H1 (cell line): ENCODE measurements around the gene RCAN2. TPM values are rescaled to one million over a fixed set of nuclear protein-coding genes. Genes with fewer than 3 reads are reported as not detected.

ENCODE experiments used
- CTCF ChIA-PET: fragments of 300-600 bp; sonication (Branson Sonifier 250); formaldehyde crosslinking; loops from one replicate; lab custom pipeline; 2021; ENCODE audit not compliant: partially characterized antibody; lab: Charles Lee
- POLR2A ChIA-PET: fragments of 300-600 bp; sonication (Branson Sonifier 250); formaldehyde crosslinking; loops from one replicate; lab custom pipeline; 2021; ENCODE audit warnings: inconsistent platforms; ENCODE audit not compliant: partially characterized antibody; lab: Charles Lee
- DNase-seq, 2 experiments: peaks; one replicate each; pipeline versions ENCODE4 v3.0.0 to v3.0.0-alpha.2; 2010 to 2022; ENCODE audit warnings: low spot score in 2 of 2, low read depth in 1 of 2, mixed read lengths in 1 of 2
- FAIRE-seq: peaks from 2 replicates; lab custom pipeline; 2011; peaks lifted over from hg19 to GRCh38; lab: Jason Lieb, UNC
- H2AFZ ChIP-seq: 2 replicates; pipeline ENCODE4 v1.8.1; 2012; ENCODE audit warnings: low read length, inconsistent platforms
- H2AK5ac ChIP-seq: 2 replicates; pipeline ENCODE4 v1.6.1; 2013; ENCODE audit warnings: low read depth, low read length
- H2BK120ac ChIP-seq: replicated peaks from 2 replicates; pipeline ENCODE3; 2013; ENCODE audit warnings: low read depth, low read length, inconsistent platforms
- H2BK12ac ChIP-seq: 2 replicates; pipeline ENCODE4 v1.6.1; 2013; ENCODE audit warnings: low read depth, low read length
- H2BK15ac ChIP-seq: 2 replicates; pipeline ENCODE4 v1.6.1; 2013; ENCODE audit warnings: low read length
- H2BK20ac ChIP-seq: 2 replicates; pipeline ENCODE4 v1.6.1; 2013; ENCODE audit warnings: low read length
- H2BK5ac ChIP-seq: 2 replicates; pipeline ENCODE4 v1.6.1; 2013; ENCODE audit warnings: low read depth, low read length
- H3K14ac ChIP-seq: 2 replicates; pipeline ENCODE4 v1.6.1; 2013; ENCODE audit warnings: inconsistent platforms; ENCODE audit not compliant: insufficient read length
- H3K18ac ChIP-seq: 2 replicates; pipeline ENCODE4 v1.6.1; 2013; ENCODE audit warnings: low read length; ENCODE audit errors: extremely low read depth
- H3K23ac ChIP-seq: 2 replicates; pipeline ENCODE4 v1.6.1; 2013; ENCODE audit warnings: inconsistent platforms; ENCODE audit not compliant: insufficient read length
- H3K23me2 ChIP-seq: 2 replicates; pipeline ENCODE4 v1.6.1; 2013; ENCODE audit warnings: low read depth, low read length
- H3K27ac ChIP-seq: 2 replicates; pipeline ENCODE4 v1.6.1; 2011; ENCODE audit warnings: low read depth, low read length, inconsistent platforms
- H3K27me3 ChIP-seq, 4 experiments: replicated peaks in 1 of 4; 1 replicate in 1 of 4; 2 replicates in 3 of 4; pipeline versions ENCODE4 v1.6.1 to v1.8.1; 2011 to 2013; ENCODE audit warnings: low read length in 3 of 4, mild to moderate bottlenecking in 3 of 4, inconsistent platforms in 2 of 4, mixed read lengths in 2 of 4, moderate library complexity in 1 of 4; ENCODE audit not compliant: control insufficient read depth in 3 of 4, insufficient read depth in 3 of 4; ENCODE audit errors: extremely low read depth in 1 of 4
- H3K36me3 ChIP-seq, 4 experiments: 2 replicates each; pipeline versions ENCODE4 v1.6.1 to v1.8.1; 2011 to 2013; ENCODE audit warnings: mild to moderate bottlenecking in 4 of 4, low read length in 3 of 4, moderate library complexity in 2 of 4, control low read depth in 1 of 4, inconsistent platforms in 1 of 4; ENCODE audit not compliant: insufficient read depth in 4 of 4, control insufficient read depth in 2 of 4
- H3K4ac ChIP-seq: replicated peaks from 2 replicates; pipeline ENCODE3; 2013; ENCODE audit warnings: low read length, low read depth, mixed read lengths, inconsistent platforms; ENCODE audit not compliant: insufficient read length
- H3K4me1 ChIP-seq, 4 experiments: replicated peaks in 1 of 4; 1 replicate in 1 of 4; 2 replicates in 3 of 4; pipeline versions ENCODE4 v1.6.1 to v1.8.1; 2011 to 2013; ENCODE audit warnings: low read length in 3 of 4, inconsistent platforms in 2 of 4, mixed read lengths in 1 of 4; ENCODE audit not compliant: insufficient read depth in 4 of 4, control insufficient read depth in 3 of 4
- H3K4me2 ChIP-seq, 2 experiments: 2 replicates each; pipeline versions ENCODE4 v1.6.1 to v1.8.1; 2011 to 2013; ENCODE audit warnings: low read depth in 2 of 2, low read length in 2 of 2, control low read depth in 1 of 2, inconsistent platforms in 1 of 2, mild to moderate bottlenecking in 1 of 2; ENCODE audit not compliant: insufficient read depth in 1 of 2
- H3K4me3 ChIP-seq, 4 experiments: fragments of 200-600, 300-600 bp in 1 of 4; sonication (generic), shearing (Covaris generic), sonication (Bioruptor Twin) in 1 of 4; 2 replicates each; pipeline versions ENCODE4 v1.5.1 to v1.8.1; 2011 to 2016; ENCODE audit warnings: low read length in 4 of 4, low read depth in 3 of 4, control low read depth in 2 of 4, inconsistent platforms in 2 of 4, mild to moderate bottlenecking in 2 of 4, mixed read lengths in 1 of 4, moderate library complexity in 1 of 4; ENCODE audit not compliant: insufficient read depth in 2 of 4; ENCODE audit errors: extremely low read depth in 1 of 4
- H3K56ac ChIP-seq: replicated peaks from 2 replicates; pipeline ENCODE3; 2013; ENCODE audit warnings: low read depth, mild to moderate bottlenecking, mixed read lengths, low read length, inconsistent platforms; ENCODE audit not compliant: insufficient read length
- H3K79me1 ChIP-seq: 2 replicates; pipeline ENCODE4 v1.6.1; 2013; ENCODE audit warnings: low read depth, low read length, control low read depth
- H3K79me2 ChIP-seq, 2 experiments: 2 replicates each; pipeline versions ENCODE4 v1.6.1 to v1.8.1; 2012 to 2013; ENCODE audit warnings: low read length in 2 of 2, mild to moderate bottlenecking in 2 of 2, inconsistent platforms in 1 of 2; ENCODE audit not compliant: insufficient read depth in 2 of 2, control insufficient read depth in 1 of 2
- H3K9ac ChIP-seq, 4 experiments: replicated peaks in 1 of 4; 1 replicate in 1 of 4; 2 replicates in 3 of 4; pipeline versions ENCODE4 v1.6.1 to v1.8.1; 2011 to 2013; ENCODE audit warnings: low read depth in 3 of 4, low read length in 3 of 4, control low read depth in 2 of 4, mild to moderate bottlenecking in 2 of 4, moderate library complexity in 2 of 4, inconsistent platforms in 1 of 4; ENCODE audit errors: extremely low read depth in 1 of 4
- H3K9me3 ChIP-seq, 2 experiments: 2 replicates each; pipeline versions ENCODE4 v1.6.1 to v1.8.1; 2012 to 2013; ENCODE audit warnings: mild to moderate bottlenecking in 2 of 2, moderate library complexity in 2 of 2, control low read depth in 1 of 2, inconsistent platforms in 1 of 2, low read depth in 1 of 2, low read length in 1 of 2, mixed read lengths in 1 of 2; ENCODE audit not compliant: insufficient read depth in 2 of 2
- H4K20me1 ChIP-seq, 2 experiments: replicated peaks in 1 of 2; 2 replicates each; pipeline versions ENCODE3 to v1.8.1; 2011 to 2013; ENCODE audit warnings: inconsistent platforms in 2 of 2, low read length in 2 of 2, mild to moderate bottlenecking in 1 of 2; ENCODE audit not compliant: insufficient read depth in 2 of 2, control insufficient read depth in 1 of 2
- H4K5ac ChIP-seq: 2 replicates; pipeline ENCODE4 v1.6.1; 2013; ENCODE audit warnings: low read length, low read depth, mixed read lengths, inconsistent platforms; ENCODE audit not compliant: insufficient read length
- H4K8ac ChIP-seq: 2 replicates; pipeline ENCODE4 v1.8.0; 2013; ENCODE audit warnings: mild to moderate bottlenecking, moderate library complexity, low read length, inconsistent platforms; ENCODE audit not compliant: insufficient read depth; ENCODE audit errors: extremely low read depth
- H4K91ac ChIP-seq: replicated peaks from 2 replicates; pipeline ENCODE3; 2013; ENCODE audit warnings: low read length, mixed read lengths, inconsistent platforms; ENCODE audit not compliant: insufficient read length
- BRCA1 ChIP-seq: IDR thresholded peaks from 2 replicates; pipeline ENCODE4 v1.6.1; 2012; ENCODE audit warnings: low read depth, low read length, improper control_type of control experiment
- CBX5 ChIP-seq: fragments of 300-800, 300-1000 bp; sonication (generic); IDR thresholded peaks from 2 replicates; pipeline ENCODE4 v1.7.1; 2016; ENCODE audit warnings: antibody characterized with exemption, low read length, low read depth
- CHD2 ChIP-seq: IDR thresholded peaks from 2 replicates; pipeline ENCODE4 v1.6.1; 2012; ENCODE audit warnings: low read length, improper control_type of control experiment
- CREB1 ChIP-seq: IDR thresholded peaks from 2 replicates; pipeline ENCODE4 v1.6.1; 2012; ENCODE audit warnings: inconsistent platforms
- FOSL1 ChIP-seq: IDR thresholded peaks from 2 replicates; pipeline ENCODE4 v1.6.1; 2011; ENCODE audit warnings: mild to moderate bottlenecking, low read depth, low read length, moderate library complexity; ENCODE audit not compliant: insufficient read depth
- GTF2F1 ChIP-seq: IDR thresholded peaks from 2 replicates; pipeline ENCODE4 v1.6.1; 2012; ENCODE audit warnings: low read depth, low read length, improper control_type of control experiment, borderline replicate concordance
- RXRA ChIP-seq: IDR thresholded peaks from 2 replicates; pipeline ENCODE4 v1.6.1; 2011; ENCODE audit warnings: low read depth, mild to moderate bottlenecking, low read length, moderate library complexity; ENCODE audit not compliant: insufficient read depth
- SIX5 ChIP-seq: IDR thresholded peaks from 2 replicates; pipeline ENCODE4 v1.6.1; 2011; ENCODE audit warnings: mild to moderate bottlenecking, low read depth, low read length
- SP1 ChIP-seq: IDR thresholded peaks from 2 replicates; pipeline ENCODE4 v1.6.1; 2011; ENCODE audit warnings: low read depth, low read length
- SP2 ChIP-seq: IDR thresholded peaks from 2 replicates; pipeline ENCODE4 v1.6.1; 2012; ENCODE audit warnings: mild to moderate bottlenecking, low read length, inconsistent platforms
- SUZ12 ChIP-seq: fragments of 200-600 bp; sonication (generic); IDR thresholded peaks from 2 replicates; pipeline ENCODE4 v1.6.1; 2012; ENCODE audit warnings: mild to moderate bottlenecking, inconsistent platforms, low read length, moderate library complexity, mixed read lengths
- TEAD4 ChIP-seq: IDR thresholded peaks from 2 replicates; pipeline ENCODE4 v1.6.1; 2012; ENCODE audit warnings: low read depth, low read length, inconsistent platforms, mixed read lengths
- USF2 ChIP-seq: IDR thresholded peaks from 2 replicates; pipeline ENCODE4 v1.6.1; 2011; ENCODE audit warnings: low read length, improper control_type of control experiment
- WGBS, 2 experiments: shearing (Covaris generic) in 1 of 2; methylation state at CpG; one replicate each; pipeline versions ENCODE4 v1.1.6 to v1.1.7; 2013 to 2015; ENCODE audit warnings: low lambda C conversion rate in 2 of 2, mixed read lengths in 2 of 2, inconsistent platforms in 1 of 2, low coverage in 1 of 2, missing lambda C conversion rate in 1 of 2; ENCODE audit not compliant: insufficient replicate concordance in 2 of 2, insufficient coverage in 1 of 2, insufficient read length in 1 of 2; ENCODE audit errors: extremely low coverage in 1 of 2, missing lambda C conversion rate in 1 of 2; 5-methylcytosine and 5-hydroxymethylcytosine counted together
- polyA plus RNA-seq, 7 experiments: library from polyadenylated mRNA; depleted of rRNA in 3 of 7; stranded (reverse) in 5 of 7; unstranded in 2 of 7; fragments of >200 nt in 5 of 7; fragments of 200-250 nt in 2 of 7; gene quantifications; 1 replicate in 5 of 7; 2 replicates in 1 of 7; 4 replicates in 1 of 7; pipeline versions ENCODE4 v1.2.1 to v1.2.3, GENCODE V29; 2011 to 2013; ENCODE audit warnings: missing spikeins in 2 of 7, mixed read lengths in 2 of 7
- total RNA-seq: library from RNA; stranded (reverse); fragmentation: NEBNext Ultra II Directional; extraction: Animal tissue kit (Norgen Biotek cat#: 25700); gene quantifications from 2 replicates; pipeline ENCODE4 v1.2.1, GENCODE V29; 2021

The RCAN2 gene
- total and polyA plus RNA-seq, 2 of the 8 experiments (the other 6 are each of a cell fraction or from before 2014, with no cell fraction given), result 5.0 to 8.5 TPM

GRCh38 chr6:46407246-46407645, 84.0 kb downstream of the RCAN2 start:
- no peak overlapping the region for H2BK12ac ChIP-seq
- H4K8ac ChIP-seq, result no peak overlapping the region
- H2AFZ ChIP-seq, result no peak overlapping the region
- no peak overlapping the region for H4K5ac ChIP-seq
- no peak overlapping the region for H3K23ac ChIP-seq
- H3K36me3 ChIP-seq, result no peaks in the 10 kb centered on the region
- H3K9ac ChIP-seq, result no peak overlapping the region
- H4K91ac ChIP-seq, result no peak overlapping the region
- H2BK5ac ChIP-seq, result no peak overlapping the region
- no peak overlapping the region for H2BK15ac ChIP-seq
- no peak overlapping the region for H3K4ac ChIP-seq
- no peak for FAIRE-seq
- H3K4me1 ChIP-seq, result no peaks in the 10 kb centered on the region
- H2BK20ac ChIP-seq, result no peak overlapping the region
- no peak overlapping the region for H2AK5ac ChIP-seq
- no peak overlapping the region for H3K18ac ChIP-seq
- no peak overlapping the region for H3K14ac ChIP-seq
- H3K27ac ChIP-seq, result no peak overlapping the region
- no peaks in the 10 kb centered on the region for H3K79me1 ChIP-seq
- H4K20me1 ChIP-seq, result no peaks in the 10 kb centered on the region
- no peaks in the 10 kb centered on the region for H3K23me2 ChIP-seq
- WGBS, 2 experiments, result 88% methylated on average over 3 of the region's 3 CpGs; no CpG with 5 or more reads in 1 of the 2 experiments
- no peak overlapping the region for H3K4me3 ChIP-seq
- no peak overlapping the region for H3K56ac ChIP-seq
- no peak for DNase-seq
- no peaks in the 10 kb centered on the region for H3K79me2 ChIP-seq
- CTCF ChIA-PET, result interaction anchor here (1.1 to 3.9 kb wide), 3 partner anchors 12 to 268 kb away, joined by 3 to 16 read pairs (median 3); no protein-coding TSS in a partner anchor
- H3K4me2 ChIP-seq, result no peak overlapping the region
- H2BK120ac ChIP-seq, result no peak overlapping the region
- H3K9me3 ChIP-seq, result no peaks in the 10 kb centered on the region
- POLR2A ChIA-PET, result no interaction called here
- no peaks in the 10 kb centered on the region for H3K27me3 ChIP-seq
- TF ChIP-seq SP2 (no peak), FOSL1 (no peak), BRCA1 (no peak), CHD2 (no peak), SUZ12 (no peak), SP1 (no peak), CREB1 (no peak), CBX5 (no peak), RXRA (no peak), USF2 (no peak), SIX5 (no peak), TEAD4 (no peak), GTF2F1 (no peak)
